Heart left ventricle (tissue), 16 donors: ENCODE data around the gene STK38. TPM values are rescaled to one million over a fixed set of nuclear protein-coding genes. Genes with fewer than 3 reads are reported as not detected.

ENCODE experiments used
- ATAC-seq, 4 donors: fragments of 200-7000 bp; cut with Tn5 transposase; one replicate each; pipeline ENCODE4 v1.9.1; 2020 to 2022; ENCODE audit warnings: moderate library complexity in 4 of 4, mild to moderate bottlenecking in 3 of 4, moderate number of reproducible peaks in 1 of 4
- DNase-seq, 5 donors: peaks; one replicate each; pipeline ENCODE4 v3.0.0-alpha.2; 2020
- H3K27ac ChIP-seq, 12 donors: fragments of 200-600 bp; sonication (generic) in 4 of 12; one replicate each; pipeline versions ENCODE4 v1.5.0 to v1.8.0; 2016 to 2022; ENCODE audit warnings: mild to moderate bottlenecking in 2 of 12
- H3K27me3 ChIP-seq, 9 donors: fragments of 200-600 bp; sonication (generic) in 2 of 9; one replicate each; pipeline versions ENCODE4 v1.5.1 to v1.8.0; 2016 to 2022; ENCODE audit warnings: mild to moderate bottlenecking in 3 of 9
- H3K36me3 ChIP-seq, 9 donors: fragments of 200-600 bp; sonication (generic) in 2 of 9; one replicate each; pipeline versions ENCODE4 v1.5.0 to v1.8.0; 2018 to 2022; ENCODE audit warnings: mild to moderate bottlenecking in 2 of 9
- H3K4me1 ChIP-seq, 12 donors: fragments of 200-600 bp; sonication (generic) in 4 of 12; one replicate each; pipeline versions ENCODE4 v1.5.0 to v1.8.0; 2016 to 2022; ENCODE audit warnings: mild to moderate bottlenecking in 3 of 12
- H3K4me3 ChIP-seq, 12 donors: fragments of 200-600 bp; sonication (generic) in 4 of 12; one replicate each; pipeline versions ENCODE4 v1.5.0 to v1.8.0; 2017 to 2022; ENCODE audit warnings: mild to moderate bottlenecking in 9 of 12, moderate library complexity in 4 of 12
- H3K9me3 ChIP-seq, 12 donors: fragments of 200-600 bp; sonication (generic) in 4 of 12; one replicate each; pipeline versions ENCODE4 v1.5.0 to v1.8.0; 2016 to 2022; ENCODE audit warnings: mild to moderate bottlenecking in 1 of 12
- POLR2A ChIP-seq, 2 donors: fragments of 450-650 bp; IDR thresholded peaks; one replicate each; pipeline ENCODE4 v1.6.1; 2017; ENCODE audit warnings: antibody characterized with exemption in 2 of 2, mild to moderate bottlenecking in 2 of 2, moderate library complexity in 2 of 2
- WGBS, 4 donors: extraction: QIAGEN DNeasy Blood & Tissue Kit in 2 of 4; methylation state at CpG; one replicate each; pipeline versions ENCODE4 v1.1.5 to v1.1.7; 2013 to 2018; 5-methylcytosine and 5-hydroxymethylcytosine counted together
- intact Hi-C, 10 donors: fragments of 100-400 bp; cut with DNase I; formaldehyde crosslinking; loops; one replicate each; pipeline versions ENCODE4 v1.11.1 to v1.14.2; 2022
- polyA plus RNA-seq, 2 donors: library from polyadenylated mRNA; stranded (reverse); fragments of 200-250 nt; gene quantifications; one replicate each; pipeline ENCODE4 v1.2.3, GENCODE V29; 2013
- total RNA-seq, 9 donors: library from RNA; depleted of rRNA in 2 of 9; stranded (reverse); fragments of >200 nt in 2 of 9; fragmentation: NEBNext Ultra II Directional in 3 of 9; extraction: Animal tissue kit (Norgen Biotek cat#: 25700) in 3 of 9; gene quantifications; one replicate each; pipeline versions ENCODE4 v1.1.0 to v1.2.4, GENCODE V29; 2016 to 2023
- TF ChIP-seq, protein P1 (sequence below), 12 donors: fragments of 200-600 bp; sonication (generic) in 4 of 12; IDR thresholded peaks; one replicate each; pipeline versions ENCODE4 v1.5.0 to v1.8.0; 2018 to 2022; ENCODE audit warnings: antibody characterized with exemption in 12 of 12, mild to moderate bottlenecking in 5 of 12
- donor health status: ischemic (EF 13 %, LVEDD 7.1; RV severe dilation, severe dysfunction).
- donor health status: healthy with polysubstance abuse.
- donor health status: DM: no; HTN: yes; CAD: no.
- donor health status: DM: no; HTN: no; CAD: no.
- donor health status: ischemic (EF 25% LVEDD 6.9; RV normal size, moderate dysfunction).
- donor health status: ischemic (EF 25% LVEDD 5.7; RV mildly dilated, moderate dysfunction).
- donor health status: healthy.
- donor health status: DM: yes; HTN: yes; CAD: no.
- donor health status: ischemic (EF 35%, LVEDD 5.7; RV mildly dilated, moderate dysfunction).
- donor health status: nonischemic (EF 11% LVEDD 7.7; RV severe dilation, severe dysfunction).
- donor health status: DM: yes; HTN: yes; CAD: no.
- donor health status: PGD.
- donor health status: ischemic (EF 29% LVEDD 5.4; RV normal size, mild dysfunction).
- donor health status: nonischemic (EF 23%, LVEDD 6.1; RV moderate dilation, normal function).

STK38 gene
- total and polyA plus RNA-seq, 11 donors = 14.3 to 32.8 (median 21.2) TPM

DNA sequence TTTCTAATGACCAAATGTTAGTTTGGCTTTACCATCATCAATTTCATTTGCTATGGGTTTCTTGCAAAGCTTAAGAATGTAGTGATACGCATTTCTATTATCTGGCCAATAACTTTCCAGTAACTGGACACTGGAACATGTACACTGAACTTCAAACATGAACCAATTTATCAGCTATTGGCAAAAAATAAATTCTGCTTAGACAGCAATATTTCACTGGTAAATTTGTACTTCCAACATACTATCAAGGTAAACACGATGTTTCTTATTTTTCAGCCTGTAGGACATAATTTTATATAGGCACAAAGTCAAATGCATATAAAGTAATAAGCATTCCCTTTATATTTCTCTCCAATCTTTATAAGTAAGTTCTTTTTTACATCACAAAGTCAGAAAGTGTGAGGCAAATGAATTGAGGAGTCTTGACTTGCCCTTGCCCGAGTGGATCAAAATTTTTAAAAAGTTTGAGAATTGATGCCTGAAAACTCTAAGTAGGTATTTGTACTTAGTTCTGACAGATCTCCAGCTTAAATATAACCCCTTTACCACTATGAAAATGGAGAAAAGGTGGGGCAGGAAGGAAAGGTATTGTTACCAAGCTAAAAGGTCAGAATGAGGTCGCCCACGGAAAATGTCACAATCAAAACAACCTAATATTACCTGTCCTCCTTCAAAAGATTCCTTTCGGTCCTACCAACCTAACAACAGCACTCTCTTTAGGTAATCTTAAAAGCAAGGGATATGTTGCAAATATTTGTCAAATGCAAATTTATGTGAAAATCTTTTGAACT is 41.3 kb downstream of the STK38 start:
- 73 to 80% (median 78%) methylated on average over 6 of the region's 6 CpGs for WGBS, 4 donors
- ATAC-seq (no peak), DNase-seq (no peak)
- intact Hi-C loops = no loop called here
- H3K36me3 ChIP-seq = peaks cover 0 to 97% (median 70%) of the 10 kb centered on the region in 9 donors
- H3K4me3 ChIP-seq = no peak overlapping the region
- peak overlapping the region in 1 of 12 donors; percentile 30 for H3K27ac ChIP-seq
- H3K9me3 ChIP-seq = no peaks in the 10 kb centered on the region
- peaks cover 0 to 10% (median 0%) of the 10 kb centered on the region in 12 donors for H3K4me1 ChIP-seq
- TF ChIP-seq, protein P1, sequence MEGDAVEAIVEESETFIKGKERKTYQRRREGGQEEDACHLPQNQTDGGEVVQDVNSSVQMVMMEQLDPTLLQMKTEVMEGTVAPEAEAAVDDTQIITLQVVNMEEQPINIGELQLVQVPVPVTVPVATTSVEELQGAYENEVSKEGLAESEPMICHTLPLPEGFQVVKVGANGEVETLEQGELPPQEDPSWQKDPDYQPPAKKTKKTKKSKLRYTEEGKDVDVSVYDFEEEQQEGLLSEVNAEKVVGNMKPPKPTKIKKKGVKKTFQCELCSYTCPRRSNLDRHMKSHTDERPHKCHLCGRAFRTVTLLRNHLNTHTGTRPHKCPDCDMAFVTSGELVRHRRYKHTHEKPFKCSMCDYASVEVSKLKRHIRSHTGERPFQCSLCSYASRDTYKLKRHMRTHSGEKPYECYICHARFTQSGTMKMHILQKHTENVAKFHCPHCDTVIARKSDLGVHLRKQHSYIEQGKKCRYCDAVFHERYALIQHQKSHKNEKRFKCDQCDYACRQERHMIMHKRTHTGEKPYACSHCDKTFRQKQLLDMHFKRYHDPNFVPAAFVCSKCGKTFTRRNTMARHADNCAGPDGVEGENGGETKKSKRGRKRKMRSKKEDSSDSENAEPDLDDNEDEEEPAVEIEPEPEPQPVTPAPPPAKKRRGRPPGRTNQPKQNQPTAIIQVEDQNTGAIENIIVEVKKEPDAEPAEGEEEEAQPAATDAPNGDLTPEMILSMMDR (IDR thresholded peaks at IDR 0.05) = no peak
- TF ChIP-seq POLR2A (IDR thresholded peaks at IDR 0.05) = no peak
- no peaks in the 10 kb centered on the region for H3K27me3 ChIP-seq

- WGBS, 4 donors = 94 to 97% (median 96%) methylated on average over 2 of the region's 2 CpGs
- Histone ChIP-seq H3K9me3 (no peaks in the 10 kb centered on the region), H3K4me1 (peaks cover 0 to 10% (median 0%) of the 10 kb centered on the region in 12 donors), H3K27me3 (no peaks in the 10 kb centered on the region), H3K4me3 (no peak overlapping the region), H3K36me3 (peaks cover 0 to 96% (median 69%) of the 10 kb centered on the region in 9 donors), H3K27ac (no peak overlapping the region)
- peak in 1 of 4 donors; percentile 34 for ATAC-seq
- TF ChIP-seq, protein P1 (IDR thresholded peaks at IDR 0.05) = no peak
- no peak for TF ChIP-seq POLR2A (IDR thresholded peaks at IDR 0.05)
- intact Hi-C loops = no loop called here
- DNase-seq = no peak
Observed at GRCh38 chr6:36504982-36505381, 42.3 kb downstream of the STK38 start.

GRCh38 chr6:36504181-36504580 is 43.1 kb downstream of the STK38 start:
- Histone ChIP-seq H3K9me3 (no peaks in the 10 kb centered on the region), H3K4me1 (peaks cover 0 to 10% (median 0%) of the 10 kb centered on the region in 12 donors), H3K36me3 (peaks cover 0 to 97% (median 73%) of the 10 kb centered on the region in 9 donors), H3K4me3 (no peak overlapping the region), H3K27me3 (no peaks in the 10 kb centered on the region), H3K27ac (no peak overlapping the region)
- DNase-seq = no peak
- intact Hi-C loops = no loop called here
- ATAC-seq = no peak
- WGBS, 4 donors = 91 to 97% (median 96%) methylated on average over 3 of the region's 3 CpGs
- TF ChIP-seq, protein P1 (IDR thresholded peaks at IDR 0.05) = no peak
- TF ChIP-seq POLR2A (IDR thresholded peaks at IDR 0.05) = no peak

GRCh38 chr6:36501686-36502085 is 45.6 kb downstream of the STK38 start:
- H3K36me3 ChIP-seq = peaks cover 0 to 98% (median 86%) of the 10 kb centered on the region in 9 donors
- WGBS, 4 donors = 86 to 97% (median 92%) methylated on average over 6 of the region's 6 CpGs
- H3K27ac ChIP-seq = no peak overlapping the region
- peaks cover 0 to 10% (median 0%) of the 10 kb centered on the region in 12 donors for H3K4me1 ChIP-seq
- no peaks in the 10 kb centered on the region for H3K27me3 ChIP-seq
- no peak for TF ChIP-seq POLR2A (IDR thresholded peaks at IDR 0.05)
- TF ChIP-seq, protein P1 (IDR thresholded peaks at IDR 0.05) = no peak
- no peak for DNase-seq
- intact Hi-C loops = no loop called here
- H3K9me3 ChIP-seq = no peaks in the 10 kb centered on the region
- no peak for ATAC-seq
- H3K4me3 ChIP-seq = no peak overlapping the region
